T-helper 17 cell (primary cell): Measurements from ENCODE around the gene ZNF512B. TPM values are rescaled to one million over a fixed set of nuclear protein-coding genes. Genes with fewer than 3 reads are reported as not detected.
A peak's percentile ranks its signal among the peaks of the same experiment; 100 is the strongest.
"Not testable (repeated sequence)": the region's sequence is repeated elsewhere in the genome, so short reads cannot be mapped to it uniquely, and the experiment has no call there.

ENCODE experiments used
- ATAC-seq: fragments of 150-1000 bp; cut with Tn5 transposase; 2 replicates; pipeline ENCODE4 v1.10.0; 2021; ENCODE audit warnings: mild to moderate bottlenecking, moderate library complexity
- DNase-seq, 3 donors: peaks; one replicate each; pipeline versions ENCODE4 v3.0.0 to v3.0.0-alpha.2; 2020 to 2021
- H3K9me3 ChIP-seq: one replicate; pipeline ENCODE4 v1.7.0; 2013; ENCODE audit warnings: low read length, mild to moderate bottlenecking; ENCODE audit not compliant: control insufficient read depth, poor library complexity, severe bottlenecking
- H3K27ac Mint-ChIP-seq: one replicate; pipeline ENCODE4 v1.8.0; 2022; ENCODE audit warnings: mild to moderate bottlenecking, moderate library complexity, mixed read lengths
- H3K27me3 Mint-ChIP-seq: one replicate; pipeline ENCODE4 v1.8.0; 2022; ENCODE audit warnings: mixed read lengths
- H3K36me3 Mint-ChIP-seq: one replicate; pipeline ENCODE4 v1.8.0; 2022; ENCODE audit warnings: low read depth, mixed read lengths
- H3K4me1 Mint-ChIP-seq: one replicate; pipeline ENCODE4 v1.8.0; 2022; ENCODE audit warnings: mild to moderate bottlenecking, mixed read lengths
- H3K4me3 Mint-ChIP-seq: one replicate; pipeline ENCODE4 v1.8.0; 2022; ENCODE audit warnings: mild to moderate bottlenecking, moderate library complexity, mixed read lengths
- total RNA-seq, 4 donors: library from RNA in 2 of 4; stranded (reverse) in 2 of 4; gene quantifications; one replicate each; pipeline ENCODE4 v1.2.3 and lab custom pipeline; 2022 to 2026

Gene ZNF512B
- total RNA-seq, 2 donors from 2014 or later: 17.9 to 18.8 TPM

- no peak overlapping the region for H3K27ac Mint-ChIP-seq
- H3K36me3 Mint-ChIP-seq: peaks cover 4% of the 10 kb centered on the region
- no peaks in the 10 kb centered on the region for H3K9me3 ChIP-seq
- no peak overlapping the region for H3K4me3 Mint-ChIP-seq
- H3K4me1 Mint-ChIP-seq: peaks cover 21% of the 10 kb centered on the region
- DNase-seq: no peak
- no peak for ATAC-seq
- no peaks in the 10 kb centered on the region for H3K27me3 Mint-ChIP-seq
Measured at GRCh38 chr20:64000906-64001305, 31.2 kb upstream of the ZNF512B start.

- peaks cover 39% of the 10 kb centered on the region for H3K4me1 Mint-ChIP-seq
- no peaks in the 10 kb centered on the region for H3K27me3 Mint-ChIP-seq
- ATAC-seq: no peak
- peak overlapping the region; percentile 78 for H3K4me3 Mint-ChIP-seq
- no peaks in the 10 kb centered on the region for H3K9me3 ChIP-seq
- no peak overlapping the region for H3K27ac Mint-ChIP-seq
- H3K36me3 Mint-ChIP-seq: peaks cover 10% of the 10 kb centered on the region
- no peak for DNase-seq
Measured at GRCh38 chr20:63982937-63983336, 13.2 kb upstream of the ZNF512B start.

GRCh38 chr20:63980806-63981728 is 11.3 kb upstream of the ZNF512B start, which contains the start of gene PRPF6:
TSS of gene PRPF6 (plus strand) at chr20:63981132. CDS start at chr20:63981246, 114 bp downstream.
- H3K4me3 Mint-ChIP-seq: peak within 1 kb of the TSS; percentile 96
- ATAC-seq (peak; percentile 73), DNase-seq (peak; percentile 91 to 94 (median 93))
- H3K27me3 Mint-ChIP-seq: no peaks in the 10 kb centered on the region
- no peaks in the 10 kb centered on the region for H3K9me3 ChIP-seq
- peak within 1 kb of the TSS; percentile 92 for H3K27ac Mint-ChIP-seq
- peaks cover 52% of the 10 kb centered on the region for H3K4me1 Mint-ChIP-seq
- peaks cover 10% of the 10 kb centered on the region for H3K36me3 Mint-ChIP-seq

- Mint-ChIP-seq H3K27me3 (no peaks in the 10 kb centered on the region), H3K27ac (peak overlapping the region; percentile 92)
- DNase-seq: no peak
Measured at GRCh38 chr20:63980317-63980805, 10.6 kb upstream of the ZNF512B start.

GRCh38 chr20:63979557-63980316 is 10.0 kb upstream of the ZNF512B start, which contains the start of gene SAMD10:
TSS of gene SAMD10 (minus strand) at chr20:63979642. CDS start at chr20:63979467, 175 bp downstream.
- peaks cover 11% of the 10 kb centered on the region for H3K36me3 Mint-ChIP-seq
- H3K9me3 ChIP-seq: no peaks in the 10 kb centered on the region
- peaks cover 52% of the 10 kb centered on the region for H3K4me1 Mint-ChIP-seq
- ATAC-seq (peak; percentile 42), DNase-seq (peak; percentile 55 to 61 (median 60))
- no peaks in the 10 kb centered on the region for H3K27me3 Mint-ChIP-seq
- H3K27ac Mint-ChIP-seq: peak within 1 kb of the TSS; percentile 92
- H3K4me3 Mint-ChIP-seq: peak within 1 kb of the TSS; percentile 96

More at GRCh38 chr20:63980317-63980805, 10.6 kb upstream of the ZNF512B start:
- Mint-ChIP-seq H3K4me1 (peaks cover 52% of the 10 kb centered on the region), H3K36me3 (peaks cover 13% of the 10 kb centered on the region), H3K4me3 (peak overlapping the region; percentile 96)
- peak; percentile 55 for ATAC-seq
- no peaks in the 10 kb centered on the region for H3K9me3 ChIP-seq

GRCh38 chr20:63979229-63979556 is 9.5 kb upstream of the ZNF512B start:
- peak overlapping the region; percentile 96 for H3K4me3 Mint-ChIP-seq
- peaks cover 48% of the 10 kb centered on the region for H3K4me1 Mint-ChIP-seq
- DNase-seq (no peak), ATAC-seq (no peak)
- H3K36me3 Mint-ChIP-seq: peaks cover 7% of the 10 kb centered on the region
- no peak overlapping the region for H3K27ac Mint-ChIP-seq
- no peaks in the 10 kb centered on the region for H3K9me3 ChIP-seq
- H3K27me3 Mint-ChIP-seq: no peaks in the 10 kb centered on the region

- ATAC-seq: no peak
- H3K9me3 ChIP-seq: no peaks in the 10 kb centered on the region
- peak overlapping the region; percentile 96 for H3K4me3 Mint-ChIP-seq
- H3K27me3 Mint-ChIP-seq: no peaks in the 10 kb centered on the region
- peaks cover 9% of the 10 kb centered on the region for H3K36me3 Mint-ChIP-seq
- H3K4me1 Mint-ChIP-seq: peaks cover 51% of the 10 kb centered on the region
- peak overlapping the region; percentile 84 for H3K27ac Mint-ChIP-seq
- peak in 2 of 3 donors; percentile 38 to 45 for DNase-seq
Measured at GRCh38 chr20:63978319-63979228, 8.8 kb upstream of the ZNF512B start.

GRCh38 chr20:63977739-63978276 is 8.1 kb upstream of the ZNF512B start:
- Mint-ChIP-seq H3K27ac (peak overlapping the region; percentile 84), H3K4me1 (peaks cover 54% of the 10 kb centered on the region), H3K4me3 (peak overlapping the region; percentile 96), H3K27me3 (no peaks in the 10 kb centered on the region), H3K36me3 (peaks cover 11% of the 10 kb centered on the region)
- ATAC-seq (peak; percentile 20), DNase-seq (no peak)
- H3K9me3 ChIP-seq: no peaks in the 10 kb centered on the region

- Mint-ChIP-seq H3K36me3 (peaks cover 11% of the 10 kb centered on the region), H3K4me1 (peaks cover 50% of the 10 kb centered on the region), H3K4me3 (peak overlapping the region; percentile 96), H3K27ac (peak overlapping the region; percentile 84), H3K27me3 (no peaks in the 10 kb centered on the region)
- no peak for DNase-seq
- ATAC-seq: no peak
- no peaks in the 10 kb centered on the region for H3K9me3 ChIP-seq
Measured at GRCh38 chr20:63976980-63977738, 7.4 kb upstream of the ZNF512B start.

GRCh38 chr20:63976511-63976910 is 6.8 kb upstream of the ZNF512B start:
- Mint-ChIP-seq H3K36me3 (peaks cover 11% of the 10 kb centered on the region), H3K4me1 (peaks cover 46% of the 10 kb centered on the region), H3K4me3 (peak overlapping the region; percentile 76), H3K27ac (peak overlapping the region; percentile 84)
- not testable (repeated sequence) for H3K9me3 ChIP-seq, DNase-seq, ATAC-seq, H3K27me3 Mint-ChIP-seq

- Mint-ChIP-seq H3K36me3 (peaks cover 9% of the 10 kb centered on the region), H3K4me3 (no peak overlapping the region), H3K27me3 (no peaks in the 10 kb centered on the region), H3K4me1 (peaks cover 37% of the 10 kb centered on the region), H3K27ac (peak overlapping the region; percentile 39)
- DNase-seq (no peak), ATAC-seq (no peak)
- H3K9me3 ChIP-seq: no peaks in the 10 kb centered on the region
Measured at GRCh38 chr20:63974402-63975200, 4.9 kb upstream of the ZNF512B start.
